Naive thymus-derived CD8-positive, alpha-beta T cell (primary cell): ENCODE measurements around the gene NAT8L. TPM values are rescaled to one million over a fixed set of nuclear protein-coding genes. Genes with fewer than 3 reads are reported as not detected.

Experiments used
- ATAC-seq, 2 donors: fragments of 150-1000 bp; cut with Tn5 transposase in 1 of 2; sonication (Bioruptor Pico), chemical (Tn5 transposase) in 1 of 2; 1 replicate in 1 of 2; 2 replicates in 1 of 2; pipeline ENCODE4 v1.10.0; 2021; ENCODE audit warnings: mild to moderate bottlenecking in 2 of 2, moderate library complexity in 2 of 2
- POLR2A ChIA-PET: fragments of 350-600 bp; sonication (Branson Sonifier 250); formaldehyde crosslinking; loops from one replicate; lab custom pipeline; 2021; ENCODE audit warnings: antibody characterized with exemption; lab: Charles Lee
- DNase-seq, 10 donors: peaks; one replicate each; pipeline versions ENCODE4 v3.0.0 to v3.0.0-alpha.2; 2020 to 2022
- H3K27ac Mint-ChIP-seq, 10 donors: one replicate each; pipeline ENCODE4 v1.8.0; 2020 to 2022; ENCODE audit warnings: mild to moderate bottlenecking in 10 of 10, mixed read lengths in 10 of 10, moderate library complexity in 4 of 10, inconsistent platforms in 1 of 10
- H3K27me3 Mint-ChIP-seq, 5 donors: one replicate each; pipeline ENCODE4 v1.8.0; 2021 to 2022; ENCODE audit warnings: mixed read lengths in 5 of 5
- H3K36me3 Mint-ChIP-seq, 3 donors: one replicate each; pipeline ENCODE4 v1.8.0; 2020 to 2022; ENCODE audit warnings: mixed read lengths in 3 of 3, mild to moderate bottlenecking in 2 of 3, inconsistent platforms in 1 of 3
- H3K4me1 Mint-ChIP-seq, 4 donors: one replicate each; pipeline ENCODE4 v1.8.0; 2021 to 2022; ENCODE audit warnings: mixed read lengths in 4 of 4
- H3K4me3 Mint-ChIP-seq, 10 donors: one replicate each; pipeline ENCODE4 v1.8.0; 2020 to 2022; ENCODE audit warnings: mild to moderate bottlenecking in 10 of 10, mixed read lengths in 10 of 10, moderate library complexity in 6 of 10, inconsistent platforms in 1 of 10
- H3K9me3 Mint-ChIP-seq, 9 donors: one replicate each; pipeline ENCODE4 v1.8.0; 2020 to 2022; ENCODE audit warnings: mixed read lengths in 9 of 9, mild to moderate bottlenecking in 3 of 9, inconsistent platforms in 1 of 9, moderate library complexity in 1 of 9
- polyA plus RNA-seq, 3 donors: library from polyadenylated mRNA; unstranded; fragments of 300-500 nt; fragmentation: Illumina TruSeq; gene quantifications; one replicate each; pipeline ENCODE4 v1.2.3, GENCODE V29; 2021
- total RNA-seq, 8 experiments: library from RNA in 2 of 8; stranded (reverse) in 2 of 8; gene quantifications; one replicate each; pipeline ENCODE4 v1.2.3 and lab custom pipeline; 2021 to 2026

The NAT8L gene
- total and polyA plus RNA-seq, 5 experiments from 2014 or later: 0.05 TPM; not detected in 4

GRCh38 chr4:2040391-2041238 lies 18.5 kb upstream of the NAT8L start:
- POLR2A ChIA-PET: interaction anchor here (1.3 kb wide), 1 partner anchor 31 kb away, joined by 5 read pairs; no protein-coding TSS in a partner anchor
- H3K36me3 Mint-ChIP-seq: peaks cover 0 to 2% (median 0%) of the 10 kb centered on the region in 3 donors
- peak in 3 of 10 donors; percentile 4 to 16 (median 15) for DNase-seq
- no peaks in the 10 kb centered on the region for H3K9me3 Mint-ChIP-seq
- H3K27me3 Mint-ChIP-seq: peaks cover 8 to 44% (median 26%) of the 10 kb centered on the region in 5 donors
- H3K4me1 Mint-ChIP-seq: peaks cover 0 to 7% (median 2%) of the 10 kb centered on the region in 4 donors
- no peak overlapping the region for H3K27ac Mint-ChIP-seq
- peak; percentile 15 to 24 for ATAC-seq
- H3K4me3 Mint-ChIP-seq: peak overlapping the region; percentile 57 to 85 (median 80)

DNA sequence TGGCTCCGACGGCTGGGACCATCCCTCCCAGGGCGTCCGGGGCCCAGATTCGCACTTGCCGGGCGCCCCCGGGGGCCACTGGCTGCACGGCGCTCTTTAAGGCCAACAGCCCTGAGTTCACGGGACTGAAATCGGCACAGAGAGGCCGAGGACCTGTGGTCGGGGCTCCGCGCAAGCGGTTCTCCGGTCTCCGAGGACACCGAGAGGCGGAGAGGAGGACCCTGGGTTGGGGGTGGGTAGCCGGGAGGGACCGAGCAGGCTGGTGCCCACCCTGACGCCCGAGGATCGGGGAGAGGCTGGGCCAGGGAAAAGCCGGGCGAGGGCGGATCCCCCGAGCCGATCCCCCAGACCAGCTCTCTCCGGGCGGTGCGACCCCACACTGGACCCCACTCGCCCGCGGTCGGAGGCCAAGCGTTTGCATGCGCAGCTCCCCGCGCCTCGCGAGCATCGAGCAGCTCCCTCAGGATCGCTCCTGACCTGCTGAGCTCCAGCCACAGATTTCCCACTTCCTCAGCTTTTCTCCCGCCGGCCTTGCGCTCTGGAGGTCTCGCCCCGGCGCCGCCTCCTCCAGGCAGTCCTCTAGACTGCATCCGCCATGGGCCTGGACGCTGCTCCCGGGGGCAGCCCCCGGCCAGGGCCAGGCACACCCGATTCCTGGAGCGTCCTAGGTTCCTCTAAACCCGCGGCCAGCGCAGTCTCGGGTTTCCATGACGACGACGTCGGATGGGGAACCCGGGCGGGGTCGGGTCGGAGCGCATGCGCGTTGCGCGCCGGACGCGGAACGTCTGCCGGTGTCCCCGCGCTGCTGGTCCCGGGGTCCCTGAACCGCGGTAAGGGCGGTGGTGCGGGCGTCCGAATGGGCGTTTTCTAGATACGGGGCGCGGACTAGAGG lies 17.6 kb upstream of the NAT8L start:
- POLR2A ChIA-PET: interaction anchor here (1.3 kb wide), 1 partner anchor 32 kb away, joined by 5 read pairs; no protein-coding TSS in a partner anchor
- Mint-ChIP-seq H3K4me3 (peak overlapping the region; percentile 65 to 84 (median 81)), H3K9me3 (no peaks in the 10 kb centered on the region), H3K4me1 (peaks cover 0 to 7% (median 3%) of the 10 kb centered on the region in 4 donors), H3K36me3 (peaks cover 0 to 2% (median 0%) of the 10 kb centered on the region in 3 donors), H3K27me3 (peaks cover 6 to 45% (median 27%) of the 10 kb centered on the region in 5 donors), H3K27ac (peak overlapping the region in 5 of 10 donors; percentile 20 to 70 (median 47))
- peak; percentile 62 to 90 (median 74) for DNase-seq
- ATAC-seq: peak; percentile 66 to 68

DNA sequence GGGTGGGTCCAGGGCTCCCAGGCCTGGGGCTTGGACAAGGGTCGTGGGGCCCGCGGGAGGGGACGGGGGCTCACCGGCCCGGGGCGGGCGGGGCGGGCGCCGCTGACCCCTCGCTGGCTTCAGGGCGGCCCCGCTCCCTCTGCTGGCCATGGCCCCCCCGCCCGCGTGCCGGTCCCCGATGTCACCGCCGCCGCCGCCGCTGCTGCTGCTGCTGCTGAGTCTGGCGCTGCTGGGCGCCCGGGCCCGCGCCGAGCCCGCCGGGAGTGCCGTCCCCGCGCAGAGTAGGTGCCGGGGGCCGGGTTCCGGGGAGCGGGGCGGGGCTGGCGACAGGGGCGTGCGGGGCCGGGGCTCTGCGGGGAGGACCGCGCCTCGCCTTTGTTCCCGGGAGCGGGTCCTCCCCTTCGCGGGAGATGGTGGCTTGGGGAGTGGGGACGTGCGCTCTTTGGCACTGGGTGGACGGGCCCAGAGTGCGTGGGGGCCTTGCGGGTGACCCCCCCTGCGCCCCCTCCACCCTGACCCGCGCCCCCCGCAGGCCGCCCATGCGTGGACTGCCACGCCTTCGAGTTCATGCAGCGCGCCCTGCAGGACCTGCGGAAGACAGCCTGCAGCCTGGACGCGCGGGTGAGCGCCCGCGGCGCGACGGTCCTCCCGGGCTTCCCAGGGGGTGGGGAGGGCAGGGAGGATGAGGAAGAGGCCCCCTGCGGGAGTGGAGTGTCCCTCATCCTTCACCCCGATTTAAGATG lies 16.8 kb upstream of the NAT8L start:
- Mint-ChIP-seq H3K9me3 (no peaks in the 10 kb centered on the region), H3K4me3 (peak overlapping the region; percentile 67 to 88 (median 74)), H3K4me1 (peaks cover 0 to 7% (median 3%) of the 10 kb centered on the region in 4 donors), H3K36me3 (peaks cover 0 to 2% (median 0%) of the 10 kb centered on the region in 3 donors), H3K27me3 (peaks cover 3 to 40% (median 19%) of the 10 kb centered on the region in 5 donors), H3K27ac (peak overlapping the region in 2 of 10 donors; percentile 8 to 73)
- DNase-seq (peak in 8 of 10 donors; percentile 20 to 67 (median 45)), ATAC-seq (peak; percentile 62 to 69)
- POLR2A ChIA-PET: no interaction called here

DNA sequence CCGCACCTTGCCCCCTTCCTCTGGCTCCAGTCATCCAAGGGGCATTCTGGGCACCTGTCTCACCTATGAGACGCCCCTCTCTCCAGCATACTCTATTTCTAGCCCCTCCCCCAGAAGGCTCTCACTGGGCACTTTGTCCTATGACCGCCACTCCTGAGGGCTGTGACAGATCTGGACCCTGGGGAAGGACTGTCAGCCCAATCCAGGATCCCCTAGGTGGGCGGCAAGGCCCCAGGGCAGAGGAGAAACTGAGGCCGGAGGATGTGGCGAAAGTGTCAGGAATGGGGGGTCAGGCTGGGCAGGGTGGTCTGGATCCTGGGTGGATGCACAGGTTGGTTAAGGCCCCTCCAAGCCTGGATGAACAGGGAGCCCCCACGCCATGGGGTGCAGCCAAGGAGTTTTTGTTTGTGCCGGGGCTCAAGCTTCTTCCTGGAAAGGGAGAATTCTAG lies 16.2 kb upstream of the NAT8L start:
- no peak for DNase-seq
- Mint-ChIP-seq H3K9me3 (no peaks in the 10 kb centered on the region), H3K4me1 (peaks cover 0 to 7% (median 3%) of the 10 kb centered on the region in 4 donors), H3K4me3 (peak overlapping the region; percentile 64 to 88 (median 73)), H3K27ac (peak overlapping the region in 2 of 10 donors; percentile 8 to 73), H3K27me3 (peaks cover 3 to 46% (median 19%) of the 10 kb centered on the region in 5 donors), H3K36me3 (peaks cover 0 to 2% (median 0%) of the 10 kb centered on the region in 3 donors)
- POLR2A ChIA-PET: no interaction called here
- ATAC-seq: no peak

GRCh38 chr4:2043396-2044118 lies 15.6 kb upstream of the NAT8L start:
- Mint-ChIP-seq H3K27me3 (peaks cover 2 to 50% (median 22%) of the 10 kb centered on the region in 5 donors), H3K4me3 (peak overlapping the region in 7 of 10 donors; percentile 16 to 88 (median 64))

GRCh38 chr4:2044119-2044485 lies 15.0 kb upstream of the NAT8L start:
- ATAC-seq: no peak
- H3K4me3 Mint-ChIP-seq: peak overlapping the region in 4 of 10 donors; percentile 16 to 38 (median 30)
- no peak for DNase-seq
- POLR2A ChIA-PET: no interaction called here
- H3K27ac Mint-ChIP-seq: no peak overlapping the region
- H3K4me1 Mint-ChIP-seq: peaks cover 0 to 9% (median 3%) of the 10 kb centered on the region in 4 donors
- H3K27me3 Mint-ChIP-seq: peaks cover 2 to 47% (median 18%) of the 10 kb centered on the region in 5 donors
- H3K9me3 Mint-ChIP-seq: no peaks in the 10 kb centered on the region
- peaks cover 0 to 2% (median 0%) of the 10 kb centered on the region in 3 donors for H3K36me3 Mint-ChIP-seq

More at GRCh38 chr4:2043396-2044118, 15.6 kb upstream of the NAT8L start:
- Mint-ChIP-seq H3K4me1 (peaks cover 0 to 8% (median 3%) of the 10 kb centered on the region in 4 donors), H3K9me3 (no peaks in the 10 kb centered on the region), H3K27ac (no peak overlapping the region), H3K36me3 (peaks cover 0 to 2% (median 0%) of the 10 kb centered on the region in 3 donors)
- no peak for ATAC-seq
- no peak for DNase-seq
- POLR2A ChIA-PET: no interaction called here

- Mint-ChIP-seq H3K27me3 (peaks cover under 1 to 39% (median 16%) of the 10 kb centered on the region in 5 donors), H3K36me3 (peaks cover 0 to 2% (median 0%) of the 10 kb centered on the region in 3 donors), H3K27ac (no peak overlapping the region), H3K4me1 (peaks cover 0 to 8% (median 2%) of the 10 kb centered on the region in 4 donors), H3K9me3 (no peaks in the 10 kb centered on the region), H3K4me3 (peak overlapping the region in 1 of 10 donors; percentile 38)
- DNase-seq (no peak), ATAC-seq (no peak)
- POLR2A ChIA-PET: no interaction called here
These were observed 14.3 kb upstream of the NAT8L start for GRCh38 chr4:2044542-2045517.

DNA sequence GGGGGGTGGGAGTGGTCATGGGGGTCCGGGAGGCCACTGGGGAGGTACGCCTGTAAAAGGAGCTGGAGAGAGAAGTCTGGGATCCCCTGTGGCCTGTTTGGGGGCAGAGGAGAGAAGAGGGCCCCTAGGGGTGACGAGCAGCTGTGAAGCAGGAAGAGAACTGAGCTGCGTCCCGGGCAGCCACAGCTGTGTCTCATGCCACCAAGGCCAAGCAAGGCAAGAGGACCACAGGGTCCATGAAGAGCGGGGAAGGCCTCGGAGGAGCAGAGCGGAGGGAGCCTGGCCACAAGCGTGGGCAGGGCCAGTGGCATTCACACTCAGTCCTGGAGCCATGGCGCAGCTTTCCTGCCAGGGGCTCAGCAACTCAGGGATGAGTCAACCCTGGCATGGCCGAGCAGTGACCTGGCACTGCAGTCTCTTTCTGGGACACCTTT lies 13.6 kb upstream of the NAT8L start:
- Mint-ChIP-seq H3K36me3 (no peaks in the 10 kb centered on the region), H3K4me1 (peaks cover 0 to 4% (median 2%) of the 10 kb centered on the region in 4 donors), H3K4me3 (no peak overlapping the region), H3K27me3 (peaks cover 0 to 34% (median 15%) of the 10 kb centered on the region in 5 donors), H3K9me3 (no peaks in the 10 kb centered on the region), H3K27ac (peak overlapping the region in 1 of 10 donors; percentile 40)
- DNase-seq: no peak
- POLR2A ChIA-PET: no interaction called here
- ATAC-seq: no peak

GRCh38 chr4:2046031-2046961 lies 12.8 kb upstream of the NAT8L start:
- peaks cover 0 to 4% (median 2%) of the 10 kb centered on the region in 4 donors for H3K4me1 Mint-ChIP-seq

More at GRCh38 chr4:2046031-2046961, 12.8 kb upstream of the NAT8L start:
- ATAC-seq (no peak), DNase-seq (peak in 1 of 10 donors; percentile 11)
- Mint-ChIP-seq H3K36me3 (no peaks in the 10 kb centered on the region), H3K27me3 (peaks cover 0 to 42% (median 21%) of the 10 kb centered on the region in 5 donors), H3K9me3 (no peaks in the 10 kb centered on the region), H3K4me3 (peak overlapping the region in 1 of 10 donors; percentile 41), H3K27ac (peak overlapping the region in 1 of 10 donors; percentile 53)
- POLR2A ChIA-PET: no interaction called here
